ENCODE measurements around the gene CMTR1. TPM values are rescaled to one million over a fixed set of nuclear protein-coding genes. Genes with fewer than 3 reads are reported as not detected.

The CMTR1 gene
- total RNA-seq, 2 donors from 2014 or later = 28.1 to 147 TPM

- H3K4me1 ChIP-seq (replicated peaks) = no peaks in the 10 kb centered on the region
- H3K36me3 ChIP-seq = peaks cover 0 to 26% of the 10 kb centered on the region in 2 donors
- H3K9me3 ChIP-seq = no peaks in the 10 kb centered on the region
- no peak overlapping the region for H3K4me3 ChIP-seq
- TF ChIP-seq CTCF (IDR thresholded peaks at IDR 0.05) (no peak), POLR2A (IDR thresholded peaks at IDR 0.05) (no peak), POLR2AphosphoS5 (IDR thresholded peaks at IDR 0.05) (no peak)
- H3K27ac ChIP-seq = no peak overlapping the region
- intact Hi-C loops (cut with DNase I) = no loop called here
- H3K27me3 ChIP-seq (replicated peaks; ENCODE audit: insufficient read depth) = no peaks in the 10 kb centered on the region
- WGBS = 56% methylated on average over 2 of the region's 2 CpGs
- DNase-seq (ENCODE audit: low spot score) = no peak
These were observed 27.8 kb downstream of the CMTR1 start for GRCh38 chr6:37460805-37461204.

GRCh38 chr6:37463110-37463509 lies 30.1 kb downstream of the CMTR1 start:
- H3K36me3 ChIP-seq = peaks cover 0 to 26% of the 10 kb centered on the region in 2 donors
- no peak for DNase-seq (ENCODE audit: low spot score)

GRCh38 chr6:37467718-37468117 lies 34.7 kb downstream of the CMTR1 start:
- no peaks in the 10 kb centered on the region for H3K4me1 ChIP-seq (replicated peaks)
- no peaks in the 10 kb centered on the region for H3K27me3 ChIP-seq (replicated peaks; ENCODE audit: insufficient read depth)
- intact Hi-C loops (cut with DNase I) = no loop called here
- DNase-seq (ENCODE audit: low spot score) = no peak
- H3K36me3 ChIP-seq = peaks cover 0 to 1% of the 10 kb centered on the region in 2 donors
- H3K27ac ChIP-seq = no peak overlapping the region
- H3K4me3 ChIP-seq = no peak overlapping the region
- H3K9me3 ChIP-seq = no peaks in the 10 kb centered on the region
- no peak for TF ChIP-seq POLR2A (IDR thresholded peaks at IDR 0.05)
- no peak for TF ChIP-seq POLR2AphosphoS5 (IDR thresholded peaks at IDR 0.05)
- no peak for TF ChIP-seq CTCF (IDR thresholded peaks at IDR 0.05)

More at GRCh38 chr6:37463110-37463509, 30.1 kb downstream of the CMTR1 start:
- H3K27ac ChIP-seq = no peak overlapping the region
- H3K9me3 ChIP-seq = no peaks in the 10 kb centered on the region
- no peaks in the 10 kb centered on the region for H3K27me3 ChIP-seq (replicated peaks; ENCODE audit: insufficient read depth)
- TF ChIP-seq POLR2A (IDR thresholded peaks at IDR 0.05) (no peak), CTCF (IDR thresholded peaks at IDR 0.05) (no peak), POLR2AphosphoS5 (IDR thresholded peaks at IDR 0.05) (no peak)
- no peak overlapping the region for H3K4me3 ChIP-seq
- no peaks in the 10 kb centered on the region for H3K4me1 ChIP-seq (replicated peaks)
- intact Hi-C loops (cut with DNase I) = no loop called here

- WGBS = 26% methylated on average over 8 of the region's 8 CpGs
- DNase-seq (ENCODE audit: low spot score) = peak; percentile 87
These were observed 40.5 kb downstream of the CMTR1 start for GRCh38 chr6:37473364-37474095.

More at GRCh38 chr6:37473364-37474095, 40.5 kb downstream of the CMTR1 start:
- no peak overlapping the region for H3K4me3 ChIP-seq
- H3K27me3 ChIP-seq (replicated peaks; ENCODE audit: insufficient read depth) = no peaks in the 10 kb centered on the region
- TF ChIP-seq POLR2A (IDR thresholded peaks at IDR 0.05) (no peak), CTCF (IDR thresholded peaks at IDR 0.05) (no peak), POLR2AphosphoS5 (IDR thresholded peaks at IDR 0.05) (peak; percentile 63)
- H3K9me3 ChIP-seq = no peaks in the 10 kb centered on the region
- no peaks in the 10 kb centered on the region for H3K36me3 ChIP-seq
- peaks cover 7% of the 10 kb centered on the region for H3K4me1 ChIP-seq (replicated peaks)
- no peak overlapping the region for H3K27ac ChIP-seq
- intact Hi-C loops (cut with DNase I) = no loop called here

All from prostate gland (tissue), 2 donors.